GM18873 (cell line): Measurements from ENCODE around the gene STAM.

Experiments used
- ATAC-seq: cut with Tn5 transposase; IDR thresholded peaks from one replicate; pipeline ENCODE4 v1.9.1; 2021; ENCODE audit warnings: mild to moderate bottlenecking, moderate library complexity, moderate number of reproducible peaks; ENCODE audit not compliant: unreplicated experiment, low FRiP score

The STAM gene

GRCh38 chr10:17756557-17757217 is 112.7 kb downstream of the STAM start:
- ATAC-seq, result peak; percentile 95

- no peak for ATAC-seq
Measured at GRCh38 chr10:17758200-17758599, 114.2 kb downstream of the STAM start.

DNA sequence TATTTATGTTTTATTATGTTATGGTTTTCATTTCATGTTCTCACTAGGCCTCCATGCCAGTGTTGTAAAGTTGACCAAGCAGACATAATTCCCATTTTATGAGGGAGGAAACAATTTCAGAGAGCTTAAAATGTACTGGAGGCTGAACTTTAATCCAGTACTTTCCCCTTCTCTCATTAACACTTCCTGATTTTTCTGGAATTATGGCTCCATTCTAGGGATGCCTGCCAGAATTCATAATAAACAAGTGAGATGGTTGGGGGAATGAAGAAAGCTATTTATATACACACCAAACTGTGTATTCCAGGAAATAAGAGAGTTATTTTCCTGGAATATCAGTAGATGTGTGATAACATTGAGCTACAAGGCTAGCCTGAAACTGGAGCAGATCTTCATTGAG is 114.9 kb downstream of the STAM start:
- no peak for ATAC-seq

- ATAC-seq, result no peak
Measured at GRCh38 chr10:17764142-17764541, 120.2 kb downstream of the STAM start.

GRCh38 chr10:17765602-17766001 is 121.7 kb downstream of the STAM start:
- no peak for ATAC-seq
